VCaP (cell line): Measurements from ENCODE around the gene POSTN.

ENCODE experiments used
- H3K27ac ChIP-seq: fragments of 450-650 bp; 2 replicates; pipeline ENCODE4 v1.5.1; 2017
- CTCF ChIP-seq: fragments of 450-650 bp; conservative IDR thresholded peaks from 2 replicates; pipeline ENCODE4 v1.5.1; 2017; ENCODE audit warnings: mild to moderate bottlenecking, moderate library complexity

Gene POSTN

GRCh38 chr13:37632294-37632693, 33.7 kb upstream of the POSTN start:
- no peak for TF ChIP-seq CTCF
- no peak overlapping the region for H3K27ac ChIP-seq

GRCh38 chr13:37627428-37627827, 28.9 kb upstream of the POSTN start:
- peak overlapping the region; percentile 28; the same call in 1 of the 2 replicates for H3K27ac ChIP-seq
- no peak for TF ChIP-seq CTCF

GRCh38 chr13:37621811-37622361, 23.3 kb upstream of the POSTN start:
- no peak for TF ChIP-seq CTCF
- H3K27ac ChIP-seq: no peak overlapping the region

GRCh38 chr13:37618554-37618953, 20.0 kb upstream of the POSTN start:
- TF ChIP-seq CTCF: no peak
- no peak overlapping the region for H3K27ac ChIP-seq

- no peak for TF ChIP-seq CTCF
Observed at GRCh38 chr13:37617173-37617572, 18.6 kb upstream of the POSTN start.

GRCh38 chr13:37616131-37616530, 17.6 kb upstream of the POSTN start:
- peak overlapping the region; percentile 43 for H3K27ac ChIP-seq
- TF ChIP-seq CTCF: no peak

More at GRCh38 chr13:37617173-37617572, 18.6 kb upstream of the POSTN start:
- H3K27ac ChIP-seq: peak overlapping the region; percentile 43

- TF ChIP-seq CTCF: no peak
- H3K27ac ChIP-seq: no peak overlapping the region; the same call in 1 of the 2 replicates
Observed at GRCh38 chr13:37615276-37615675, 16.7 kb upstream of the POSTN start.
